Gastrocnemius medialis (tissue), 4 donors: Measurements from ENCODE around the gene KLF11. TPM values are rescaled to one million over a fixed set of nuclear protein-coding genes. Genes with fewer than 3 reads are reported as not detected.

Experiments used
- ATAC-seq, 2 donors: fragments of 150-250 bp; one replicate each; pipeline ENCODE4 v1.9.1; 2016
- DNase-seq, 2 donors: peaks; one replicate each; pipeline ENCODE4 v3.0.0-alpha.2; 2019
- H3K27ac ChIP-seq, 4 donors: fragments of 200-600 bp; sonication (generic); 1 replicate in 1 of 4; 2 replicates in 3 of 4; pipeline ENCODE4 v1.5.1; 2016 to 2018; ENCODE audit warnings: mild to moderate bottlenecking in 2 of 4, moderate library complexity in 1 of 4
- H3K27me3 ChIP-seq, 3 donors: fragments of 200-600 bp; sonication (generic) in 2 of 3; 1 replicate in 1 of 3; 2 replicates in 2 of 3; pipeline versions ENCODE4 v1.5.1 to v1.6.0; 2016 to 2019; ENCODE audit warnings: mild to moderate bottlenecking in 1 of 3, moderate library complexity in 1 of 3
- H3K36me3 ChIP-seq, 2 donors: fragments of 200-600 bp; sonication (generic) in 1 of 2; one replicate each; pipeline ENCODE4 v1.5.1; 2017 to 2018
- H3K4me1 ChIP-seq, 2 donors: fragments of 200-600 bp; sonication (generic) in 1 of 2; one replicate each; pipeline ENCODE4 v1.5.1; 2016 to 2017; ENCODE audit warnings: mild to moderate bottlenecking in 2 of 2
- H3K4me3 ChIP-seq, 4 donors: fragments of 200-600 bp; sonication (generic) in 3 of 4; 1 replicate in 1 of 4; 2 replicates in 3 of 4; pipeline ENCODE4 v1.5.1; 2016 to 2019; ENCODE audit warnings: mild to moderate bottlenecking in 2 of 4
- H3K9me3 ChIP-seq, 3 donors: fragments of 200-600 bp; sonication (generic) in 2 of 3; 1 replicate in 1 of 3; 2 replicates in 2 of 3; pipeline ENCODE4 v1.5.1; 2016 to 2019
- CTCF ChIP-seq, 5 experiments: fragments of 450-650 bp in 3 of 5; fragments of 200-600 bp in 2 of 5; sonication (generic) in 2 of 5; IDR thresholded peaks in 4 of 5; conservative IDR thresholded peaks in 1 of 5; 1 replicate in 4 of 5; 2 replicates in 1 of 5; pipeline ENCODE4 v1.5.1; 2016 to 2019; ENCODE audit warnings: antibody characterized with exemption in 5 of 5, mild to moderate bottlenecking in 3 of 5, moderate library complexity in 3 of 5
- POLR2A ChIP-seq, 2 donors: fragments of 450-650 bp; IDR thresholded peaks; one replicate each; pipeline ENCODE4 v1.6.1; 2017; ENCODE audit warnings: antibody characterized with exemption in 2 of 2, mild to moderate bottlenecking in 2 of 2, moderate library complexity in 2 of 2
- in situ Hi-C, 4 donors: fragments of 200-750 bp; cut with MboI; loops; one replicate each; pipeline versions ENCODE4 v1.15.0 to v1.8.0; 2017; ENCODE audit warnings: low sequenced_read_pairs in 4 of 4
- intact Hi-C: fragments of 100-400 bp; cut with DNase I; formaldehyde crosslinking; loops from one replicate; pipeline ENCODE4 v1.15.1; 2023; ENCODE audit warnings: low total_unique reads
- total RNA-seq, 4 donors: library from RNA; depleted of rRNA; stranded (reverse); fragments of >200 nt; gene quantifications; one replicate each; pipeline versions ENCODE4 v1.1.0 to v1.2.3, GENCODE V29; 2016

Gene KLF11
- total RNA-seq, 4 donors from 2014 or later: 7.6 to 18.3 (median 12.9) TPM

- intact Hi-C loops: no loop called here
- peaks cover 17 to 34% of the 10 kb centered on the region in 2 donors for H3K4me1 ChIP-seq
- no peak for DNase-seq
Observed at GRCh38 chr2:10031886-10032745, 11.2 kb upstream of the KLF11 start.

GRCh38 chr2:10032746-10033105 lies 10.6 kb upstream of the KLF11 start:
- H3K4me3 ChIP-seq: no peak overlapping the region
- H3K36me3 ChIP-seq: no peaks in the 10 kb centered on the region
- no peaks in the 10 kb centered on the region for H3K27me3 ChIP-seq
- peaks cover 23 to 40% of the 10 kb centered on the region in 2 donors for H3K4me1 ChIP-seq
- H3K9me3 ChIP-seq: no peaks in the 10 kb centered on the region
- no peak for ATAC-seq
- intact Hi-C loops (no loop called here), in situ Hi-C loops (loop anchor here in 2 of 4 donors (25.0 kb wide), 2 partner anchors 220 to 395 kb away; partner anchors contain the start of gene YWHAQ (in 1 of the 2))
- no peak for DNase-seq
- no peak for TF ChIP-seq POLR2A (IDR thresholded peaks at IDR 0.05)
- TF ChIP-seq CTCF (IDR thresholded peaks at IDR 0.05 in 4 of 5, conservative IDR thresholded peaks at IDR 0.05 in 1 of 5): no peak
- no peak overlapping the region for H3K27ac ChIP-seq

More at GRCh38 chr2:10031886-10032745, 11.2 kb upstream of the KLF11 start:
- TF ChIP-seq CTCF (IDR thresholded peaks at IDR 0.05 in 4 of 5, conservative IDR thresholded peaks at IDR 0.05 in 1 of 5): no peak
- Histone ChIP-seq H3K4me3 (no peak overlapping the region), H3K9me3 (no peaks in the 10 kb centered on the region), H3K27ac (no peak overlapping the region), H3K36me3 (no peaks in the 10 kb centered on the region), H3K27me3 (no peaks in the 10 kb centered on the region)
- in situ Hi-C loops: loop anchor here in 2 of 4 donors (25.0 kb wide), 2 partner anchors 220 to 395 kb away; partner anchors contain the start of gene YWHAQ (in 1 of the 2)
- no peak for ATAC-seq

DNA sequence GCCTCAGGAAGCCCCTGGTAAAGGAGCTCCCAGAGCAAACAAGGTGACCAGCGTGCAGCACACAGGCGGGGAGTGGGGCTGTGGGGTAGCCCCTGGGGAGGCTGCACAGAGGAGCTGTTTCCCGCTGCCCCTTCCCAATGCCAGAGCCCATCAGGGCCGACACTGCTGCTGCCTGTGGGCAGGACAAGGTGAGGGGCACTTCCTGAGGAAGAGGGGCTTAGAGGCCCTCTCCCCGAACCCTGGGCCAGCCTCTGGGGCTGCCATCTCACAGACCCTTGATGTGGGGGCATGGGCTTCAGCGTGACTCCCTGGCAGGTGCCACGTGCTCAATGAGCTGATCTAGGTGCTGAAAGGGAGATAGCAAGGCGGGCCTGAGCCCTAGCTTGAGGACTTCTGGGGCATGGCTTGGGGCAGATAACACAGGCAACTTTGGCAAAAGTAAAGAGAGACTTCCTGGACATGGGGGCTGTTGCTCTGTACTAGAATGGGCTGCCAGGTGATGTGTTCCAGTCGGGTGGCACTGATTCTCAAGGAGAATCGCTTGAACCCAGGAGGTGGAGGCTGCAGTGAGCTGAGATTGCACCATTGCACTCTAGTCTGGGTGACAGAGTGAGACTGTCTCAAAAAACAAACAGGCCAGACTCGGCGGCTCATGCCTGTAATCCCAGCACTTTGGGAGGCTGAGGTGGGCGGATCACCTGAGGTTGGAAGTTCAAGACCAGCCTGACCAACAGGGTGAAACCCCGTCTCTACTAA lies 9.9 kb upstream of the KLF11 start:
- in situ Hi-C loops: loop anchor here in 2 of 4 donors (25.0 kb wide), 2 partner anchors 221 to 396 kb away; partner anchors contain the start of gene YWHAQ (in 1 of the 2)
- ATAC-seq: no peak
- H3K4me3 ChIP-seq: no peak overlapping the region
- no peak for TF ChIP-seq CTCF (IDR thresholded peaks at IDR 0.05 in 4 of 5, conservative IDR thresholded peaks at IDR 0.05 in 1 of 5)
- no peak for TF ChIP-seq POLR2A (IDR thresholded peaks at IDR 0.05)
- peaks cover 27 to 41% of the 10 kb centered on the region in 2 donors for H3K4me1 ChIP-seq
- DNase-seq: no peak
- H3K9me3 ChIP-seq: no peaks in the 10 kb centered on the region
- H3K36me3 ChIP-seq: no peaks in the 10 kb centered on the region
- intact Hi-C loops: no loop called here
- H3K27ac ChIP-seq: no peak overlapping the region
- H3K27me3 ChIP-seq: no peaks in the 10 kb centered on the region

DNA sequence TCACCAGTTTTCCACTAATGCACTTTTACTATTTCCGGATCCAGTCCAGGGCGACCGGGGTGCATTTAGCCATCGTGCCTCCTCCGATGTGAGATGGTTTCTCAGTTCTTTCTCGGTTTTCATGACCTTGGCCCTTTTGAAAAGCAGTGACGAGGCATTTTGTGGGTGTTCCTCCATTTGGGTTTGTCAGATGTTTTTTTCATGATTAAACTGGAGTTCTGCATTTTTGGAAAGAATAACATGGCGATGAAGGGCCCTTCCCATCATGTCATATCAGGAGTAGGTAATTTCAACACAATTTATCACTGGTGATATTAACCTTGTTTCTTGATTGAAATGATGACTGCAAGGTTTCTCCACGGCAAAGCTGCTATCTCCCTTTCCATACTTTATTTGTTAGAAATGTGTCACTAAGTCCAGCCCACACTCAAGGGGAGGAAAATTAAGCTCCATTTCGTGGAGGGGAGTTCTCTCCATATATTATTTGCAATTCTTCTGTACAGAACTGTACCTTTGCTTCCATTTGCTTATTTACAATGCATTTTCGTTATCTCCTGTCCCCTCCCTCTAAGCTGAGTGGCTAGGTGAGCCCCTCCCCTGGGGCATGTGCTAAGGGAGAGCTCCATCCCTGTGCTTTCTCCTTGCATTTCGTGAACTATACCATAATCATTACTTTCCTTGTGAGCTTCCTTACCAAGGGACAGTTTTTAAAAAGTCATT lies 8.9 kb upstream of the KLF11 start:
- H3K27me3 ChIP-seq: no peaks in the 10 kb centered on the region
- H3K4me3 ChIP-seq: no peak overlapping the region
- no peak for TF ChIP-seq CTCF (IDR thresholded peaks at IDR 0.05 in 4 of 5, conservative IDR thresholded peaks at IDR 0.05 in 1 of 5)
- no peak for TF ChIP-seq POLR2A (IDR thresholded peaks at IDR 0.05)
- in situ Hi-C loops (loop anchor here in 2 of 4 donors (25.0 kb wide), 2 partner anchors 222 to 397 kb away; partner anchors contain the start of gene YWHAQ (in 1 of the 2)), intact Hi-C loops (loop anchor here (5.0 kb wide), 1 partner anchor 778 kb away; the partner anchor contains the start of gene PDIA6)
- H3K9me3 ChIP-seq: no peaks in the 10 kb centered on the region
- H3K36me3 ChIP-seq: no peaks in the 10 kb centered on the region
- no peak for DNase-seq
- peaks cover 27 to 35% of the 10 kb centered on the region in 2 donors for H3K4me1 ChIP-seq
- ATAC-seq: no peak
- no peak overlapping the region for H3K27ac ChIP-seq
